GM13977 (cell line): ENCODE data around the gene CYTH2.

Source experiments
- DNase-seq: peaks from one replicate; pipeline ENCODE4 v3.0.0; 2012; ENCODE audit warnings: low spot score
- in situ Hi-C: fragments of 300-500 bp; cut with MboI; formaldehyde crosslinking; loops from one replicate; pipeline ENCODE4 v1.12.0; 2022; ENCODE audit warnings: low sequenced_read_pairs, low pct_unique_long_range_greater_than_20kb, mixed read lengths, inconsistent platforms; ENCODE audit not compliant: unreplicated experiment
- TF ChIP-seq, protein P1 (sequence below): IDR thresholded peaks from 2 replicates; pipeline ENCODE4 v1.5.1; 2012; ENCODE audit warnings: mild to moderate bottlenecking, control low read depth; ENCODE audit not compliant: insufficient read depth; ENCODE audit errors: extremely low read depth, missing control alignments

Gene CYTH2

DNA sequence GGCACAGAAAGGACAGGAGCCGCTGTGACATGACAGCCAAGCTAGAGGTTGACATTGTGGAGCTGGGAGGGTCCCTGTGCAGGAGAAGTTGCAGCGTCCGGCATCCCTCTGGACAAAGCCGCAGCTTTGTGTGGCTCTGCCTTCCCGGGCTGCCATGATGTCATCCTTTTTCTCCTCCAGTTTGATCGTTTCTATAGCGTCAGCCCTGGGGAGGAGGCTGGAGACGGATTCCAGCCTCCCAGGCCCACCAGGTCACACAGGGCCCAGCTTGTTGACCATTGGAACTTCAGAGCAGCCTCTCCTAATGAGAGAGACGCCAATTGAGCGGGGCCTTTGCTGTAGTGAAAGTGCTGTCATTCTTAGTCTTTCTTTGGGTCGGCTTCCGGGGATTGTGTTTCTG lies 17.5 kb upstream of the CYTH2 start:
- DNase-seq: no peak
- in situ Hi-C loops: no loop called here
- TF ChIP-seq, protein P1, sequence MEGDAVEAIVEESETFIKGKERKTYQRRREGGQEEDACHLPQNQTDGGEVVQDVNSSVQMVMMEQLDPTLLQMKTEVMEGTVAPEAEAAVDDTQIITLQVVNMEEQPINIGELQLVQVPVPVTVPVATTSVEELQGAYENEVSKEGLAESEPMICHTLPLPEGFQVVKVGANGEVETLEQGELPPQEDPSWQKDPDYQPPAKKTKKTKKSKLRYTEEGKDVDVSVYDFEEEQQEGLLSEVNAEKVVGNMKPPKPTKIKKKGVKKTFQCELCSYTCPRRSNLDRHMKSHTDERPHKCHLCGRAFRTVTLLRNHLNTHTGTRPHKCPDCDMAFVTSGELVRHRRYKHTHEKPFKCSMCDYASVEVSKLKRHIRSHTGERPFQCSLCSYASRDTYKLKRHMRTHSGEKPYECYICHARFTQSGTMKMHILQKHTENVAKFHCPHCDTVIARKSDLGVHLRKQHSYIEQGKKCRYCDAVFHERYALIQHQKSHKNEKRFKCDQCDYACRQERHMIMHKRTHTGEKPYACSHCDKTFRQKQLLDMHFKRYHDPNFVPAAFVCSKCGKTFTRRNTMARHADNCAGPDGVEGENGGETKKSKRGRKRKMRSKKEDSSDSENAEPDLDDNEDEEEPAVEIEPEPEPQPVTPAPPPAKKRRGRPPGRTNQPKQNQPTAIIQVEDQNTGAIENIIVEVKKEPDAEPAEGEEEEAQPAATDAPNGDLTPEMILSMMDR: no peak

DNA sequence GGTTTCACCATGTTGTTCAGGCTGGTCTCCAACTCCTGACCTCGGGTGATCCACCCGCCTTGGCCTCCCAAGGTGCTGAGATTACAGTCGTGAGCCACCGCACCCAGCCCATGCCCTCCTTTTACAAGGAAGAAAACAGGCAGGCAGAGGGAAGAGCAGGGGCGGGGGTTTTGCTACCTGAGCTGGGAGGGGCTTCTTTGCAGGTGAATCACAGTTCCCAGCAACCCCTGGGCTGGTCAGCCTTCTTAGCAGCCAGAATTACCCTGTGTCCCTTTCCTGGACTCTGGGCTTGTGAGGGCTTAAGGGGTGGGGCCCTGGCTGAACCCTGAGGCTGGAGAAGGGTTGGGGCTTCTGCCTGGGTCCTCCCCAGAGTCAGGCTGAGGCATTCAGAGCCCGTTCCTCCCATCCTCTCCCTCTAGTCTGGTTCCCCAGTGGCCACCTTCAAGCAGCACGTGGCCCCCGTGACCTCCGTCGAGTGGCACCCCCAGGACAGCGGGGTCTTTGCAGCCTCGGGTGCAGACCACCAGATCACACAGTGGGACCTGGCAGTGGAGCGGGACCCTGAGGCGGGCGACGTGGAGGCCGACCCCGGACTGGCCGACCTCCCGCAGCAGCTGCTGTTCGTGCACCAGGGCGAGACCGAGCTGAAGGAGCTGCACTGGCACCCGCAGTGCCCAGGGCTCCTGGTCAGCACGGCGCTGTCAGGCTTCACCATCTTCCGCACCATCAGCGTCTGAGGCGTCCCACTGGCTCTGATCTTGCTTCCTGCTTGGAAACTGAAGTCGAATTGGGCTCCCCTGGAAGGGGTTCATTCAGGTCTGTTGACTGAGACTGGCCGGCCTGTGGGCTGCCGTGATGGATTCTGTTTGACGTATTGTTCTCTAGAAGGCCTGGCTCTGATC lies 16.6 kb upstream of the CYTH2 start:
- TF ChIP-seq, protein P1: no peak
- in situ Hi-C loops: no loop called here
- DNase-seq: no peak

DNA sequence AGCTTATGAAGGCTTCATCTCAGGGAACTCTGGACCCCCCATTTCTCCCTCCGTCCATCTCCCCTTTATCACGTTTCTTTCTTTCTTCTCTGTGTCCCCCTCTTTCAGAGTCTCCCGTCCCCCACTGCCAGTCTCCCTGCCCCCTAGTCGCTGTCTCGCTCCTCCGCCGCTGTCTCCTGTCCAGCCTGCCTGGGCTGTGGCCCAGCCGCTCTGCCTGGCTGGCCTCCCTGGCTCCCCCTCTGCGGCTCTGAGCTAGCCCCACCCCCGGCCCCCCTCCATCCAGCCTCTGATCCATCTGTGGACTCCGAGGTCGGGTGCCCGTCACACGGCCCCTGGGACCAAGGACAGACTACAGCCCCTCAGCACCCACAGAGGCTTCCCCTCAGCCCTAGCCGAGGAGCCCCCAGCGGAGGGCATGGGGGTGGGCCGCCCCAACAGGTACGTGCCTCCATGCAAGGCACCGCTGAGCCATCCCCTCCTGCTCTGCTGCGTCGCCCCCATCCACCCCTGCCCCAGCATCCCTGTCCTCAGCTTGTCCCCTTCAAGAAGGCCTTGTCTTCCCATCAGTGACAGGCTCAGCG lies 14.9 kb upstream of the CYTH2 start:
- DNase-seq: no peak
- in situ Hi-C loops: no loop called here
- TF ChIP-seq, protein P1: no peak

DNA sequence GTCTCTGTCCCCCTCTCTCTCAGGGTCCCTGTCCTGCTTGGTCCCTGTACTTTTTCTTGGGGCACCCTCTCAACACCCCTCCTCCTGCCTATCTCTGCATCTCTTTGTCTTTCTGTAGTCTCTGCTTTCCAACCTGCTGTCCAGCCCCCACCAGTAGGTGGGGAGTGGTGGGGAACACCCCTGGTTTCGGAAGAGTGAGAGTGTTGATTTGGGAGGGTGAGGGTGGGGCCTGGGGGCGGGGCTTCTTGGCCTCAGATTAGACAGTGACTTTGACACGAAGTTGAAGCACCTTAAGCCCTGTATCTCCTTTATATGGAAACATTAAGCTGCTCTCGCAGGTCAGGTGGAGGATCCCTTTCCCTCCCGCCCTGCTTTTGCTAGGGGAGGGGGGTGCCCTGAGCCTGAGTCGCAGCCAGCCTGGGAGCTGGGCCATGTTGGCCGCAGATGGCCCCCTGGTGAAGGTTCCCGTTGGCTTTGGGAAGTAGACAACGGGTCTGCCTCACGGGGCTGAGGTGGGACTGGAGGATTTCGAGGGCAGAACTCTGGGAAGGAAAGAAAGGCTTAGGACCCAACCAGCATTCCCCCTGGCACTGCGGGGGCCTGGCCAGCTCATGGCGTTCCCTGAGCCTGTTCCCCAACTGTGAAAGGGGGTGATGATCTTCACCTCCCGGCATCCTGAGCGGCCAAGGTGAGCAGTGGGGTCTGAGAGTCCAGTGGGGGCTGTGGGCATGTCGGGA lies 13.8 kb upstream of the CYTH2 start, which contains the start of gene KCNJ14:
Gene KCNJ14, plus strand, starts transcription at position 404 of the 737 bp plus-strand sequence. CDS start 6,151 bp downstream, outside the sequence.
- DNase-seq: no peak
- in situ Hi-C loops: no loop called here
- TF ChIP-seq, protein P1: no peak

DNA sequence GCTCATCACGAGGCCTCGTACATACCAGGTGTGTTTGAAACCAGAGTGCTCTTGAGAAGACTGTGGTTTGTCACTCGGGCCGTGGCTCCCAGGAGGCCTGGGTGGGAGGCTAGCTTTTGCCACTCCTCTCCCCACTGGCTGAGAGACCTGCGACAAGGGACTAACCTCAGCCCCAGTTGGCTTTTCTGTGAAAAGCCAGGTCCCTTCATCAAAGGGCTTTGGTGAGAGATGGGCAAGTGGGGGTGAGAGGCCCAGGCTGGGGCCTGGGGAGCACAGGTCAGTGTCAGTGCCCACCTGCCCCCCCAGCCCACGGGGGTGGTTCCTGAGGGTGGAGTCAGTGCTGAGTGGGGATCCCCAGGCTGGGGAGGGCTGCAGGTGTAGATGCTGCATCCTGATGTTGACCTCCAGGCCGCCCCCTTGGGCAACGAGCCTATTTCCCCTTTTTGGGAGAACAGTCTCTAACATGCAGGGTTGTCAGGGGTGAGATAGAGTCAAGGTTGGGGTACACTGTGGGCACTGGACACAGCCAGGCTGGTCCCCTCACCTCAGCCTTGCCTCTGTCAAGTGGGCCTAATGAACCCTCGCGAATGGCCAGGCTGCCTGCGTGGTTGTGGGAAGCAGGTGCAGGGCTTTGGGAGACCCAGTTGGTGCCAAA lies 13.1 kb upstream of the CYTH2 start:
- TF ChIP-seq, protein P1: no peak
- no peak for DNase-seq
- in situ Hi-C loops: no loop called here

DNA sequence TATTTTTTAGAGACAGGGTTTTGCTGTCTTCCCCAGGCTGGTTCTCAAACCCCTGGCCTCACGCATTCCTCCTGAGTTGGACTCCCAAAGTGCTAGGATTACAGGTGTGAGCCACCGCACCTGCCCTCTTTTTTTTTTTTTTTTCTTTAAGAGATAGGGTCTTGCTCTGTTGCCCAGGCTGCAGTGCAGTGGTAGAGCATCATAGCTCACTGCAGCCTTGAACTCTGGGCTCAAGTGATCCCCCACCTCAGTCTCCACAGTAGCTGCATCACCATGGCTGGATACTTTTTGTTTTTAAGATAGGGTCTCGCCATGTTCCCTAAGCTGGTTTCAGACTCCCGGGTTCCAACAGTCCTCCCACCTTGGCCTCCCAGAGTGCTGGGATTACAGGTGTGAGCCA lies 12.3 kb upstream of the CYTH2 start:
- TF ChIP-seq, protein P1: no peak
- DNase-seq: no peak
- in situ Hi-C loops: no loop called here
